A549 (cell line): ENCODE data around the gene ZDHHC11B. TPM values are rescaled to one million over a fixed set of nuclear protein-coding genes. Genes with fewer than 3 reads are reported as not detected.

Experiments used
- ATAC-seq, 2 experiments: fragments of 200-7000 bp in 1 of 2; fragments of >200 bp in 1 of 2; cut with Nextera tagmentation in 1 of 2; cut with Tn5 transposase in 1 of 2; 3 replicates each; pipeline versions ENCODE4 v1.8.0 to v1.9.1; 2018 to 2020; ENCODE audit warnings: mild to moderate bottlenecking in 1 of 2, moderate library complexity in 1 of 2
- CTCF ChIA-PET: fragments of 300-600 bp; sonication (Branson Sonifier 250); formaldehyde crosslinking; extraction: SDS; loops from one replicate; lab custom pipeline; 2021; ENCODE audit warnings: antibody characterized with exemption, inconsistent platforms; lab: Yijun Ruan, JAX
- POLR2A ChIA-PET: fragments of 350-600 bp; formaldehyde crosslinking; extraction: SDS; loops from one replicate; lab custom pipeline; 2021; ENCODE audit warnings: antibody characterized with exemption, inconsistent platforms; lab: Yijun Ruan, JAX
- DNase-seq, 2 experiments: peaks; one replicate each; pipeline versions ENCODE4 v3.0.0 to v3.0.0-alpha.2; 2011 to 2016; ENCODE audit warnings: low read depth in 1 of 2, low spot score in 1 of 2
- FAIRE-seq: peaks from 2 replicates; lab custom pipeline; 2011; peaks lifted over from hg19 to GRCh38; lab: Jason Lieb, UNC
- H3K27ac ChIP-seq, 2 experiments: fragments of >200 bp; sonication (Bioruptor Twin); formaldehyde crosslinking; 3 replicates each; pipeline ENCODE4 v1.5.1; 2016 to 2017
- H3K4me1 ChIP-seq: fragments of >200 bp; sonication (Bioruptor Twin); formaldehyde crosslinking; 3 replicates; pipeline ENCODE4 v1.6.1; 2016
- H3K4me2 ChIP-seq: fragments of >200 bp; sonication (Bioruptor Twin); formaldehyde crosslinking; 3 replicates; pipeline ENCODE4 v1.6.1; 2016
- H3K4me3 ChIP-seq: fragments of >200 bp; sonication (Bioruptor Twin); formaldehyde crosslinking; 3 replicates; pipeline ENCODE4 v1.5.1; 2016
- H3K9me3 ChIP-seq: fragments of >200 bp; sonication (Bioruptor Twin); formaldehyde crosslinking; 3 replicates; pipeline ENCODE4 v1.6.1; 2016
- BCL3 ChIP-seq: fragments of >200 bp; sonication (Bioruptor Twin); formaldehyde crosslinking; IDR thresholded peaks from 3 replicates; pipeline ENCODE4 v1.6.1; 2016
- CBX8 ChIP-seq: fragments of 200-600 bp; sonication (generic); IDR thresholded peaks from 2 replicates; pipeline ENCODE4 v1.6.1; 2016
- CHD4 ChIP-seq: fragments of 200-600 bp; sonication (generic); IDR thresholded peaks from 2 replicates; pipeline ENCODE4 v1.6.1; 2016; ENCODE audit warnings: antibody characterized with exemption, mild to moderate bottlenecking, borderline replicate concordance
- CTCF ChIP-seq: fragments of >200 bp; sonication (Bioruptor Twin); formaldehyde crosslinking; IDR thresholded peaks from 3 replicates; pipeline ENCODE4 v1.5.1; 2016
- EHMT2 ChIP-seq: fragments of 200-600 bp; sonication (generic); IDR thresholded peaks from 2 replicates; pipeline ENCODE4 v1.6.1; 2016; ENCODE audit warnings: antibody characterized with exemption, low read depth, mild to moderate bottlenecking, moderate library complexity
- ESRRA ChIP-seq: fragments of 150-350 bp; IDR thresholded peaks from 2 replicates; pipeline ENCODE4 v1.6.1; 2014; ENCODE audit warnings: mild to moderate bottlenecking, low read length, borderline replicate concordance
- FOXS1 ChIP-seq: fragments of 250-450 bp; sonication (Bioruptor Pico); IDR thresholded peaks from 2 replicates; pipeline ENCODE4 v1.5.0; 2020; ENCODE audit warnings: mild to moderate bottlenecking, moderate library complexity
- HDAC2 ChIP-seq: fragments of 200-600 bp; sonication (generic); IDR thresholded peaks from 2 replicates; pipeline ENCODE4 v1.6.1; 2016
- HEYL ChIP-seq: fragments of 250-450 bp; sonication (Bioruptor Pico); IDR thresholded peaks from 2 replicates; pipeline ENCODE4 v1.8.0; 2021; ENCODE audit warnings: mild to moderate bottlenecking, moderate library complexity
- HOXA7 ChIP-seq: fragments of 250-450 bp; sonication (Bioruptor Pico); IDR thresholded peaks from 2 replicates; pipeline ENCODE4 v1.5.0; 2020; ENCODE audit warnings: mild to moderate bottlenecking, moderate library complexity
- HOXB5 ChIP-seq: fragments of 250-450 bp; sonication (Bioruptor Pico); IDR thresholded peaks from 2 replicates; pipeline ENCODE4 v1.5.0; 2020; ENCODE audit warnings: mild to moderate bottlenecking, moderate library complexity
- JUN ChIP-seq, 2 experiments: fragments of >200 bp; sonication (Bioruptor Twin); formaldehyde crosslinking; IDR thresholded peaks; 2 replicates in 1 of 2; 3 replicates in 1 of 2; pipeline ENCODE4 v1.6.1; 2016 to 2017
- KDM1A ChIP-seq: fragments of 200-600 bp; sonication (generic); IDR thresholded peaks from 2 replicates; pipeline ENCODE4 v1.6.1; 2016; ENCODE audit warnings: low read depth, mild to moderate bottlenecking
- MAFK ChIP-seq: fragments of 450-650 bp; IDR thresholded peaks from 2 replicates; pipeline ENCODE4 v1.6.1; 2014; ENCODE audit not compliant: partially characterized antibody
- MAZ ChIP-seq: fragments of 150-350 bp; IDR thresholded peaks from 2 replicates; pipeline ENCODE4 v1.6.1; 2014; ENCODE audit warnings: antibody characterized with exemption, low read depth, low read length, borderline replicate concordance
- NPAS2 ChIP-seq: fragments of 250-450 bp; sonication (Bioruptor Pico); IDR thresholded peaks from 2 replicates; pipeline ENCODE4 v1.8.0; 2022; ENCODE audit warnings: mild to moderate bottlenecking, moderate library complexity, borderline replicate concordance
- NR3C1 ChIP-seq: fragments of >200 bp; sonication (Bioruptor Twin); formaldehyde crosslinking; IDR thresholded peaks from 3 replicates; pipeline ENCODE4 v1.6.1; 2017
- PBX3 ChIP-seq: IDR thresholded peaks from 2 replicates; pipeline ENCODE4 v1.6.1; 2012
- PHF8 ChIP-seq: fragments of 200-600 bp; sonication (generic); IDR thresholded peaks from 2 replicates; pipeline ENCODE4 v1.6.1; 2016; ENCODE audit warnings: low read depth, mild to moderate bottlenecking, antibody characterized with exemption, moderate library complexity, borderline replicate concordance
- RFX5 ChIP-seq: fragments of 450-650 bp; IDR thresholded peaks from 2 replicates; pipeline ENCODE4 v1.7.1; 2014; ENCODE audit warnings: antibody characterized with exemption, mild to moderate bottlenecking, moderate library complexity
- RNF2 ChIP-seq: fragments of 200-600 bp; sonication (generic); IDR thresholded peaks from 2 replicates; pipeline ENCODE4 v1.6.1; 2016; ENCODE audit warnings: low read depth, mild to moderate bottlenecking, antibody characterized with exemption, moderate library complexity, borderline replicate concordance
- SMC3 ChIP-seq: fragments of >200 bp; sonication (Bioruptor Twin); formaldehyde crosslinking; IDR thresholded peaks from 3 replicates; pipeline ENCODE4 v1.6.1; 2018; ENCODE audit warnings: inconsistent platforms
- SREBF2 ChIP-seq: fragments of 450-650 bp; IDR thresholded peaks from 2 replicates; pipeline ENCODE4 v1.6.1; 2014; ENCODE audit warnings: mild to moderate bottlenecking, moderate library complexity
- ZFP36 ChIP-seq: fragments of 450-650 bp; IDR thresholded peaks from 2 replicates; pipeline ENCODE4 v1.6.1; 2014; ENCODE audit warnings: borderline replicate concordance; ENCODE audit not compliant: partially characterized antibody
- ZNF302 ChIP-seq: fragments of 250-450 bp; sonication (Bioruptor Pico); IDR thresholded peaks from 2 replicates; pipeline ENCODE4 v1.9.0; 2021; ENCODE audit warnings: inconsistent platforms, mild to moderate bottlenecking, moderate library complexity
- ZSCAN20 ChIP-seq: fragments of 250-450 bp; sonication (Bioruptor Pico); IDR thresholded peaks from 2 replicates; pipeline ENCODE4 v1.8.0; 2022; ENCODE audit warnings: mild to moderate bottlenecking, moderate library complexity
- WGBS: methylation state at CpG from one replicate; pipeline ENCODE4 v1.1.6; 2017; ENCODE audit errors: missing lambda C conversion rate; 5-methylcytosine and 5-hydroxymethylcytosine counted together
- polyA plus RNA-seq, 4 experiments: library from polyadenylated mRNA; depleted of rRNA in 3 of 4; stranded (reverse); fragments of >200 nt; fragmentation: RNase III in 1 of 4; extraction: RNeasy Plus Mini Kit Qiagen cat#74134 plus additional on column Dnase treatment in 1 of 4; gene quantifications; 2 replicates in 3 of 4; 3 replicates in 1 of 4; pipeline ENCODE4 v1.2.3, GENCODE V29; 2011 to 2017

ZDHHC11B gene
- polyA plus RNA-seq, 2 of the 4 experiments (the other 2 are of a cell fraction) = 0.18 to 1.0 TPM

GRCh38 chr5:820245-820644 is 35.7 kb upstream of the ZDHHC11B start (continued):
- TF ChIP-seq BCL3 (no peak), KDM1A (no peak), MAZ (no peak), ZFP36 (no peak), ZNF302 (no peak), PHF8 (no peak), NR3C1 (no peak)
- TF ChIP-seq, all 56 proteins: peak for 0

- Histone ChIP-seq H3K27ac (no peak overlapping the region), H3K9me3 (no peaks in the 10 kb centered on the region), H3K4me1 (no peaks in the 10 kb centered on the region), H3K4me3 (no peak overlapping the region), H3K4me2 (no peak overlapping the region)
- TF ChIP-seq MAFK (no peak), SREBF2 (no peak), PBX3 (no peak), JUN (IDR thresholded peaks at IDR 0.05) (no peak), ESRRA (no peak), RFX5 (no peak), HDAC2 (no peak), CBX8 (no peak), HOXA7 (CRISPR knock-in tag) (no peak), SMC3 (no peak), FOXS1 (CRISPR knock-in tag) (no peak), CTCF (no peak), HEYL (CRISPR knock-in tag) (no peak), EHMT2 (no peak), ZSCAN20 (CRISPR knock-in tag) (no peak), CHD4 (no peak), HOXB5 (CRISPR knock-in tag) (no peak), NPAS2 (CRISPR knock-in tag) (no peak)
- FAIRE-seq (no peak), DNase-seq (no peak), ATAC-seq (no peak)
- POLR2A ChIA-PET = no interaction called here
- WGBS = 89% methylated on average over 3 of the region's 3 CpGs
- CTCF ChIA-PET = interaction anchor here (1.0 kb wide), 1 partner anchor 151 kb away, joined by 3 read pairs; no protein-coding TSS in a partner anchor
These were observed 34.5 kb upstream of the ZDHHC11B start for GRCh38 chr5:819078-819477.

GRCh38 chr5:816176-816575 is 31.6 kb upstream of the ZDHHC11B start:
- no peak overlapping the region for H3K27ac ChIP-seq
- DNase-seq = no peak
- H3K4me1 ChIP-seq = no peaks in the 10 kb centered on the region
- ChIA-PET CTCF (no interaction called here), POLR2A (no interaction called here)
- H3K9me3 ChIP-seq = no peaks in the 10 kb centered on the region
- 93% methylated on average over 12 of the region's 15 CpGs for WGBS
- no peak overlapping the region for H3K4me2 ChIP-seq
- FAIRE-seq = no peak
- TF ChIP-seq FOXS1 (CRISPR knock-in tag) (no peak), RNF2 (no peak)
- H3K4me3 ChIP-seq = no peak overlapping the region
- ATAC-seq = no peak
